GM23248 (cell line): ENCODE data around the gene ARID3B. TPM values are rescaled to one million over a fixed set of nuclear protein-coding genes. Genes with fewer than 3 reads are reported as not detected.

Experiments
- DNase-seq: peaks from one replicate; pipeline ENCODE4 v3.0.0-alpha.2; 2015
- H2AFZ ChIP-seq: fragments of 200-600 bp; sonication (generic); 2 replicates; pipeline ENCODE4 v1.6.1; 2016; ENCODE audit warnings: antibody characterized with exemption
- H3F3A ChIP-seq: fragments of 200-600 bp; sonication (generic); 2 replicates; pipeline ENCODE4 v1.6.1; 2016; ENCODE audit warnings: mild to moderate bottlenecking, antibody characterized with exemption, mixed run types; ENCODE audit not compliant: insufficient read depth
- H3K27ac ChIP-seq: fragments of 200-600 bp; sonication (generic); 2 replicates; pipeline ENCODE4 v1.5.1; 2016; ENCODE audit warnings: mild to moderate bottlenecking
- H3K27me3 ChIP-seq: fragments of 200-600 bp; sonication (generic); replicated peaks from 2 replicates; pipeline ENCODE4 v1.6.1; 2016; ENCODE audit warnings: mild to moderate bottlenecking; ENCODE audit not compliant: insufficient read depth
- H3K36me3 ChIP-seq: fragments of 200-600 bp; sonication (generic); 2 replicates; pipeline ENCODE4 v1.6.1; 2016; ENCODE audit warnings: low read depth, mild to moderate bottlenecking
- H3K4me1 ChIP-seq: fragments of 200-600 bp; sonication (generic); 2 replicates; pipeline ENCODE4 v1.6.1; 2016; ENCODE audit warnings: mild to moderate bottlenecking; ENCODE audit not compliant: insufficient read depth
- H3K4me2 ChIP-seq: fragments of 200-600 bp; sonication (generic); one replicate; pipeline ENCODE4 v1.6.1; 2016; ENCODE audit warnings: mild to moderate bottlenecking; ENCODE audit not compliant: unreplicated experiment
- H3K4me3 ChIP-seq: fragments of 200-600 bp; sonication (generic); 2 replicates; pipeline ENCODE4 v1.5.1; 2016; ENCODE audit warnings: mild to moderate bottlenecking
- H3K79me2 ChIP-seq: fragments of 200-600 bp; sonication (generic); 2 replicates; pipeline ENCODE4 v1.6.1; 2016; ENCODE audit warnings: mild to moderate bottlenecking; ENCODE audit not compliant: insufficient read depth
- H3K9ac ChIP-seq: fragments of 200-600 bp; sonication (generic); 2 replicates; pipeline ENCODE4 v1.6.1; 2016; ENCODE audit warnings: mild to moderate bottlenecking
- H3K9me2 ChIP-seq: fragments of 200-600 bp; sonication (generic); 2 replicates; pipeline ENCODE4 v1.6.1; 2016; ENCODE audit warnings: mixed run types, mild to moderate bottlenecking, moderate library complexity; ENCODE audit not compliant: insufficient read depth
- H3K9me3 ChIP-seq: fragments of 200-600 bp; sonication (generic); one replicate; pipeline ENCODE4 v1.6.1; 2017; ENCODE audit warnings: low read depth
- H4K20me1 ChIP-seq: fragments of 200-600 bp; sonication (generic); 2 replicates; pipeline ENCODE4 v1.6.0; 2016; ENCODE audit not compliant: insufficient read depth
- EZH2 ChIP-seq: fragments of 200-600 bp; sonication (generic); IDR thresholded peaks from 2 replicates; pipeline ENCODE4 v1.6.1; 2018; ENCODE audit warnings: antibody characterized with exemption, mild to moderate bottlenecking; ENCODE audit not compliant: insufficient read depth, poor library complexity, severe bottlenecking
- EZH2phosphoT487 ChIP-seq: fragments of 200-600 bp; sonication (generic); IDR thresholded peaks from 2 replicates; pipeline ENCODE4 v1.6.1; 2018; ENCODE audit warnings: antibody characterized with exemption, moderate library complexity, mild to moderate bottlenecking, low read depth; ENCODE audit not compliant: insufficient read depth
- WGBS, 2 experiments: methylation state at CpG; one replicate each; pipeline ENCODE4 v1.1.6; 2015 to 2017; ENCODE audit warnings: low lambda C conversion rate in 2 of 2, low coverage in 1 of 2; ENCODE audit errors: missing lambda C conversion rate in 2 of 2; 5-methylcytosine and 5-hydroxymethylcytosine counted together
- in situ Hi-C: fragments of 300-500 bp; cut with MboI; formaldehyde crosslinking; loops from 2 replicates; pipeline ENCODE4 v1.15.0; 2020
- polyA plus RNA-seq: library from polyadenylated mRNA; unstranded; fragments of >200 nt; fragmentation: Nextera tagmentation; extraction: Ambion mirVana; gene quantifications from 2 replicates; pipeline ENCODE4 v1.2.1, GENCODE V29; 2016
- total RNA-seq: library from RNA; depleted of rRNA; stranded (reverse); fragments of >200 nt; shearing (Covaris generic); gene quantifications from 2 replicates; pipeline ENCODE4 v1.2.3, GENCODE V29; 2014

Gene ARID3B
- total and polyA plus RNA-seq, 2 experiments from 2014 or later = 2.1 to 4.9 TPM

GRCh38 chr15:74545086-74545485, 4.1 kb downstream of the ARID3B start:
- Histone ChIP-seq H3K36me3 (no peaks in the 10 kb centered on the region), H3K4me3 (no peak overlapping the region), H3K4me2 (no peak overlapping the region), H3K79me2 (peaks cover 26% of the 10 kb centered on the region), H3K9me3 (no peaks in the 10 kb centered on the region), H3F3A (peaks cover 42% of the 10 kb centered on the region), H3K27me3 (no peaks in the 10 kb centered on the region), H3K4me1 (peaks cover 18% of the 10 kb centered on the region), H3K9me2 (no peaks in the 10 kb centered on the region), H2AFZ (no peak overlapping the region), H3K9ac (no peak overlapping the region), H3K27ac (no peak overlapping the region), H4K20me1 (peaks cover 20% of the 10 kb centered on the region)
- TF ChIP-seq EZH2 (no peak), EZH2phosphoT487 (no peak)
- in situ Hi-C loops = no loop called here
- no peak for DNase-seq

- Histone ChIP-seq H4K20me1 (peaks cover 20% of the 10 kb centered on the region), H3F3A (peaks cover 37% of the 10 kb centered on the region), H3K4me2 (peak overlapping the region; percentile 31), H3K4me1 (peaks cover 18% of the 10 kb centered on the region), H3K36me3 (no peaks in the 10 kb centered on the region), H3K79me2 (peaks cover 32% of the 10 kb centered on the region), H3K4me3 (no peak overlapping the region), H2AFZ (no peak overlapping the region), H3K9me2 (no peaks in the 10 kb centered on the region), H3K9me3 (no peaks in the 10 kb centered on the region), H3K9ac (no peak overlapping the region), H3K27ac (no peak overlapping the region), H3K27me3 (no peaks in the 10 kb centered on the region)
- 6 to 8% methylated on average over 23 of the region's 23 CpGs for WGBS, 2 experiments
- TF ChIP-seq EZH2phosphoT487 (0 out of 2 replicates have a peak, but pooled peaks have one; percentile 76), EZH2 (no peak)
- in situ Hi-C loops = no loop called here
- DNase-seq = peak; percentile 99
Observed at GRCh38 chr15:74545776-74546656, 5.0 kb downstream of the ARID3B start.

GRCh38 chr15:74547616-74548015, 6.6 kb downstream of the ARID3B start:
- H3K27ac ChIP-seq = no peak overlapping the region
- no peaks in the 10 kb centered on the region for H3K9me2 ChIP-seq
- 63 to 68% methylated on average over 3 of the region's 3 CpGs for WGBS, 2 experiments
- in situ Hi-C loops = no loop called here
- H3K36me3 ChIP-seq = no peaks in the 10 kb centered on the region
- peaks cover 34% of the 10 kb centered on the region for H3K79me2 ChIP-seq
- peaks cover 20% of the 10 kb centered on the region for H4K20me1 ChIP-seq
- H3K4me1 ChIP-seq = peaks cover 11% of the 10 kb centered on the region
- peaks cover 26% of the 10 kb centered on the region for H3F3A ChIP-seq
- no peak overlapping the region for H3K4me3 ChIP-seq
- no peak overlapping the region for H3K4me2 ChIP-seq
- no peaks in the 10 kb centered on the region for H3K27me3 ChIP-seq
- no peak overlapping the region for H3K9ac ChIP-seq
- DNase-seq = no peak
- H3K9me3 ChIP-seq = no peaks in the 10 kb centered on the region
- no peak for TF ChIP-seq EZH2
- TF ChIP-seq EZH2phosphoT487 = no peak
- no peak overlapping the region for H2AFZ ChIP-seq

- no peak overlapping the region for H3K4me2 ChIP-seq
- no peak for DNase-seq
- in situ Hi-C loops = no loop called here
- no peaks in the 10 kb centered on the region for H3K9me3 ChIP-seq
- 66 to 75% methylated on average over 5 of the region's 5 CpGs for WGBS, 2 experiments
- TF ChIP-seq EZH2 (no peak), EZH2phosphoT487 (no peak)
- H3F3A ChIP-seq = peaks cover 29% of the 10 kb centered on the region
- no peak overlapping the region for H3K9ac ChIP-seq
- peaks cover 40% of the 10 kb centered on the region for H3K79me2 ChIP-seq
- no peak overlapping the region for H2AFZ ChIP-seq
- H4K20me1 ChIP-seq = peaks cover 20% of the 10 kb centered on the region
- peaks cover 11% of the 10 kb centered on the region for H3K4me1 ChIP-seq
- no peaks in the 10 kb centered on the region for H3K36me3 ChIP-seq
- H3K9me2 ChIP-seq = no peaks in the 10 kb centered on the region
- no peak overlapping the region for H3K27ac ChIP-seq
- H3K4me3 ChIP-seq = no peak overlapping the region
- no peaks in the 10 kb centered on the region for H3K27me3 ChIP-seq
Observed at GRCh38 chr15:74548241-74548640, 7.2 kb downstream of the ARID3B start.
